SK-N-SH treated with all-trans-retinoic acid at 6 μM for 48 hours (cell line): ENCODE data around the gene SNUPN.

Source experiments
- ATAC-seq: fragments of 200-7000 bp; cut with Tn5 transposase; 3 replicates; pipeline ENCODE4 v1.9.1; 2020; ENCODE audit warnings: mild to moderate bottlenecking, moderate library complexity
- ARNTL ChIP-seq: fragments of 450-650 bp; formaldehyde crosslinking; IDR thresholded peaks from 2 replicates; pipeline ENCODE4 v1.5.0; 2020; ENCODE audit warnings: low read depth, mild to moderate bottlenecking, moderate library complexity, borderline replicate concordance
- BACH2 ChIP-seq: fragments of 250-450 bp; sonication (Bioruptor Pico); IDR thresholded peaks from 2 replicates; pipeline ENCODE4 v1.9.0; 2021; ENCODE audit warnings: mild to moderate bottlenecking, borderline replicate concordance
- CSDC2 ChIP-seq: fragments of 250-450 bp; sonication (Bioruptor Pico); IDR thresholded peaks from 2 replicates; pipeline ENCODE4 v1.5.0; 2020; ENCODE audit warnings: mild to moderate bottlenecking, moderate library complexity
- CSRNP3 ChIP-seq: fragments of 250-450 bp; sonication (Bioruptor Pico); IDR thresholded peaks from 2 replicates; pipeline ENCODE4 v1.5.1; 2021; ENCODE audit warnings: mild to moderate bottlenecking, moderate library complexity
- ESRRG ChIP-seq: fragments of 250-450 bp; sonication (Bioruptor Pico); IDR thresholded peaks from 2 replicates; pipeline ENCODE4 v1.6.1; 2021; ENCODE audit warnings: mild to moderate bottlenecking
- GLIS3 ChIP-seq: fragments of 250-450 bp; sonication (Bioruptor Pico); IDR thresholded peaks from 2 replicates; pipeline ENCODE4 v1.5.0; 2020; ENCODE audit warnings: mild to moderate bottlenecking, moderate library complexity
- ISL1 ChIP-seq: fragments of 250-450 bp; sonication (Bioruptor Pico); IDR thresholded peaks from 2 replicates; pipeline ENCODE4 v2.1.2; 2022; ENCODE audit warnings: mild to moderate bottlenecking, moderate library complexity
- OSR1 ChIP-seq: fragments of 250-450 bp; sonication (Bioruptor Pico); IDR thresholded peaks from 2 replicates; pipeline ENCODE4 v1.8.0; 2022; ENCODE audit warnings: moderate library complexity, mild to moderate bottlenecking, inconsistent platforms
- PATZ1 ChIP-seq: fragments of 250-450 bp; sonication (Bioruptor Pico); IDR thresholded peaks from 2 replicates; pipeline ENCODE4 v1.8.0; 2020; ENCODE audit warnings: mild to moderate bottlenecking, moderate library complexity, borderline replicate concordance
- SNAI2 ChIP-seq: fragments of 250-450 bp; sonication (Bioruptor Pico); IDR thresholded peaks from 2 replicates; pipeline ENCODE4 v1.5.0; 2020; ENCODE audit warnings: mild to moderate bottlenecking, moderate library complexity
- TCF4 ChIP-seq: fragments of 250-450 bp; sonication (Bioruptor Pico); IDR thresholded peaks from 2 replicates; pipeline ENCODE4 v1.8.0; 2021; ENCODE audit warnings: mild to moderate bottlenecking, moderate library complexity, borderline replicate concordance
- TOX ChIP-seq: fragments of 250-450 bp; sonication (Bioruptor Pico); IDR thresholded peaks from 2 replicates; pipeline ENCODE4 v1.8.0; 2021; ENCODE audit warnings: mild to moderate bottlenecking, moderate library complexity, borderline replicate concordance
- ZC3H10 ChIP-seq: fragments of 250-450 bp; sonication (Bioruptor Pico); IDR thresholded peaks from 2 replicates; pipeline ENCODE4 v1.5.1; 2021; ENCODE audit warnings: mild to moderate bottlenecking, moderate library complexity
- ZFP3 ChIP-seq: fragments of 250-450 bp; sonication (Bioruptor Pico); IDR thresholded peaks from 2 replicates; pipeline ENCODE4 v1.5.0; 2020; ENCODE audit warnings: mild to moderate bottlenecking, moderate library complexity
- ZFP30 ChIP-seq: fragments of 450-650 bp; formaldehyde crosslinking; IDR thresholded peaks from 2 replicates; pipeline ENCODE4 v1.5.0; 2022; ENCODE audit warnings: mild to moderate bottlenecking, moderate library complexity
- ZNF565 ChIP-seq: fragments of 450-650 bp; formaldehyde crosslinking; conservative IDR thresholded peaks from 2 replicates; pipeline ENCODE4 v1.5.0; 2020; ENCODE audit warnings: low read depth, mild to moderate bottlenecking, moderate library complexity
- ZNF70 ChIP-seq: fragments of 450-650 bp; formaldehyde crosslinking; IDR thresholded peaks from 2 replicates; pipeline ENCODE4 v1.5.0; 2020; ENCODE audit warnings: mild to moderate bottlenecking, moderate library complexity
- ZNF8 ChIP-seq: fragments of 450-650 bp; formaldehyde crosslinking; IDR thresholded peaks from 2 replicates; pipeline ENCODE4 v1.5.0; 2020; ENCODE audit warnings: mild to moderate bottlenecking, moderate library complexity
- TF ChIP-seq, protein P1 (sequence below): fragments of 250-450 bp; sonication (Bioruptor Pico); IDR thresholded peaks from 2 replicates; pipeline ENCODE4 v1.5.1; 2020; ENCODE audit warnings: low read depth, mild to moderate bottlenecking, moderate library complexity

The SNUPN gene

GRCh38 chr15:75671730-75672602 lies 46.4 kb upstream of the SNUPN start (continued):
- TF ChIP-seq CSRNP3, result no peak
- no peak for TF ChIP-seq ISL1
- TF ChIP-seq, all 23 proteins: peak for 0

- no peak for ATAC-seq
Measured at GRCh38 chr15:75669879-75670212, 44.3 kb upstream of the SNUPN start.

DNA sequence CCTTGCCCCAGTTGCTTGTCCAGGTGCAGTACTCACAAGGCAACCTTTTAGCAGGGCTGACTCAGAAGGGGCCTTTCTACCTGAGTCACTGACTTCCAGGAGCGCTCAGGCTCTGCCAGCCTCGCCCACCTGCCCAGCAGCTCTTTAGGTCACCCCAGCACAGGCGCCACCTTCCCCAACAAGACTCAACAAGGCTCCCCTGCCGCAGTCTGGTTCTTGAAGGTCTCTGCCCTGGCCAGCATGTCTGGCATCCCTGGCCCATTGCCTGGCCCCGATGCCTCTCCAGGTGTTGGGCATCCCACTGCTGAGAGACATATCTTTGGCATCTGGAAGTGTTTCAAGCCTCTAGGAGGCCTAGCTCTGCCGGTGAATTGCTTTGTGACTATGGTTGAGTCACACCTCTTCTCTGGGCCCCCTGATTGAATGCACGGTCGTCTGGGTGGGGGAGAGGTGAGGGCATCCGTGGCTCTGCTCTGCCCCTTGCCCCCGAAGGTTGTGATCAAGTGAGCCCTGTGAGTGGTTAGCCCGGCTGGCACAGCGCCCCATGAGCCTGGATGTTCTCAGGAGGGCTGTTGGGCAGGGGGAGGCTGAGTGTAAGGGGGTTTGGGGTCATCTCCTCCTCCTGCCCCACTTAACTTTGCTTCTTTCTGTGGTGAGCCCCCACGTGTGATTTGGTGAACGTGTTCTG lies 43.8 kb upstream of the SNUPN start:
- no peak for ATAC-seq

More at GRCh38 chr15:75669879-75670212, 44.3 kb upstream of the SNUPN start:
- TF ChIP-seq ESRRG (no peak), CSDC2 (CRISPR knock-in tag) (no peak), BACH2 (CRISPR knock-in tag) (no peak), ARNTL (CRISPR knock-in tag) (no peak), ZNF8 (CRISPR knock-in tag) (no peak), SNAI2 (CRISPR knock-in tag) (no peak), ISL1 (no peak), ZFP30 (CRISPR knock-in tag) (no peak), OSR1 (CRISPR knock-in tag) (no peak), PATZ1 (no peak), TOX (CRISPR knock-in tag) (no peak), GLIS3 (no peak), TCF4 (CRISPR knock-in tag) (no peak), ZNF70 (no peak), ZFP3 (CRISPR knock-in tag) (no peak), ZC3H10 (CRISPR knock-in tag) (no peak), CSRNP3 (no peak)
- TF ChIP-seq, protein P1, sequence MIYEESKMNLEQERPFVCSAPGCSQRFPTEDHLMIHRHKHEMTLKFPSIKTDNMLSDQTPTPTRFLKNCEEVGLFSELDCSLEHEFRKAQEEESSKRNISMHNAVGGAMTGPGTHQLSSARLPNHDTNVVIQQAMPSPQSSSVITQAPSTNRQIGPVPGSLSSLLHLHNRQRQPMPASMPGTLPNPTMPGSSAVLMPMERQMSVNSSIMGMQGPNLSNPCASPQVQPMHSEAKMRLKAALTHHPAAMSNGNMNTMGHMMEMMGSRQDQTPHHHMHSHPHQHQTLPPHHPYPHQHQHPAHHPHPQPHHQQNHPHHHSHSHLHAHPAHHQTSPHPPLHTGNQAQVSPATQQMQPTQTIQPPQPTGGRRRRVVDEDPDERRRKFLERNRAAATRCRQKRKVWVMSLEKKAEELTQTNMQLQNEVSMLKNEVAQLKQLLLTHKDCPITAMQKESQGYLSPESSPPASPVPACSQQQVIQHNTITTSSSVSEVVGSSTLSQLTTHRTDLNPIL, result no peak

More for the DNA sequence above, 43.8 kb upstream of the SNUPN start:
- TF ChIP-seq ISL1 (no peak), CSRNP3 (no peak), PATZ1 (no peak), ZNF565 (CRISPR knock-in tag) (no peak), TCF4 (CRISPR knock-in tag) (no peak)
